PC-9 (cell line): ENCODE results near the gene ALK.

Source experiments
- CTCF ChIP-seq: fragments of 200-600 bp; sonication (generic); conservative IDR thresholded peaks from 2 replicates; pipeline ENCODE4 v1.6.1; 2017; ENCODE audit warnings: mixed run types, antibody characterized with exemption, mild to moderate bottlenecking, moderate library complexity
- EZH2 ChIP-seq: fragments of 200-600 bp; sonication (generic); IDR thresholded peaks from 2 replicates; pipeline ENCODE4 v1.8.0; 2017; ENCODE audit warnings: antibody characterized with exemption, low read depth

GRCh38 chr2:29469516-29469915 lies 451.9 kb downstream of the ALK start:
- no peak for TF ChIP-seq CTCF
- no peak for TF ChIP-seq EZH2
